Peyer's patch (tissue), 4 donors: ENCODE results near the gene TMEM59L. TPM values are rescaled to one million over a fixed set of nuclear protein-coding genes. Genes with fewer than 3 reads are reported as not detected.

Experiments used
- DNase-seq, 3 donors: peaks; one replicate each; pipeline ENCODE4 v3.0.0-alpha.2; 2017 to 2019
- H3K27ac ChIP-seq, 4 donors: fragments of 200-600 bp; sonication (generic); one replicate each; pipeline ENCODE4 v1.5.1; 2016 to 2019
- H3K27me3 ChIP-seq, 2 donors: fragments of 200-600 bp; sonication (generic); one replicate each; pipeline ENCODE4 v1.5.1; 2019
- H3K36me3 ChIP-seq, 3 donors: fragments of 200-600 bp; sonication (generic); one replicate each; pipeline ENCODE4 v1.5.1; 2016 to 2019
- H3K4me1 ChIP-seq, 4 donors: fragments of 200-600 bp; sonication (generic); one replicate each; pipeline ENCODE4 v1.5.1; 2016 to 2019
- H3K4me3 ChIP-seq, 4 donors: fragments of 200-600 bp; sonication (generic); 1 replicate in 3 of 4; 2 replicates in 1 of 4; pipeline ENCODE4 v1.5.1; 2016 to 2019; ENCODE audit warnings: mild to moderate bottlenecking in 1 of 4
- H3K9me3 ChIP-seq, 4 donors: fragments of 200-600 bp; sonication (generic); one replicate each; pipeline ENCODE4 v1.5.1; 2016 to 2019; ENCODE audit warnings: mild to moderate bottlenecking in 1 of 4
- POLR2A ChIP-seq, 2 donors: fragments of 450-650 bp; IDR thresholded peaks; one replicate each; pipeline ENCODE4 v1.5.1; 2017; ENCODE audit warnings: antibody characterized with exemption in 2 of 2, mild to moderate bottlenecking in 2 of 2, moderate library complexity in 2 of 2
- total RNA-seq, 4 donors: library from RNA; depleted of rRNA; stranded (reverse); fragments of >200 nt; gene quantifications; one replicate each; pipeline ENCODE4 v1.1.0, GENCODE V29; 2016
- TF ChIP-seq, protein P1 (sequence below), 6 experiments: fragments of 450-650 bp in 4 of 6; fragments of 200-600 bp in 2 of 6; sonication (generic) in 1 of 6; IDR thresholded peaks; one replicate each; pipeline ENCODE4 v1.5.1; 2017 to 2019; ENCODE audit warnings: antibody characterized with exemption in 6 of 6, mild to moderate bottlenecking in 3 of 6, moderate library complexity in 1 of 6

Gene TMEM59L
- total RNA-seq, 4 donors from 2014 or later, result 0.70 to 2.0 (median 1.7) TPM; not detected in 1

DNA sequence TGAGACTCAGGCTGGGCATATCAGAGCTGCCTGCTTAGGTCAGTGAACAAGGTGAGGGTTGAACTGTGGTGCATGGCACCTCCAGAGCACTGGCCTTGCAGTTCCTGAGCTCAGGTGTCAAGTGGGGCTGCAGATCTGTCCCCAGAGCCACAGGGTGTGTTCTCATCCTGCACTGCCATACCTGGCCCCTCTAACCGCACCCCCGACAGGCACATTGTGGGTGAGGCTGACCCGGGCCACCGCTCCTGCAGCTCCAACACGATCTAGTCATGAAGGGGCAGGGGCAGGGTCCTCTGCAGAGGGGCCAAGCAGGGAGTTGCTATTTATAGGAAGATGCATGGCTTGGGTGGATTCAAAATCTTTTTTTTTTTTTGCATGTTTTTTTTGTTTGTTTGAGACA, 54.1 kb downstream of the TMEM59L start:
- no peaks in the 10 kb centered on the region for H3K4me1 ChIP-seq
- TF ChIP-seq, protein P1, sequence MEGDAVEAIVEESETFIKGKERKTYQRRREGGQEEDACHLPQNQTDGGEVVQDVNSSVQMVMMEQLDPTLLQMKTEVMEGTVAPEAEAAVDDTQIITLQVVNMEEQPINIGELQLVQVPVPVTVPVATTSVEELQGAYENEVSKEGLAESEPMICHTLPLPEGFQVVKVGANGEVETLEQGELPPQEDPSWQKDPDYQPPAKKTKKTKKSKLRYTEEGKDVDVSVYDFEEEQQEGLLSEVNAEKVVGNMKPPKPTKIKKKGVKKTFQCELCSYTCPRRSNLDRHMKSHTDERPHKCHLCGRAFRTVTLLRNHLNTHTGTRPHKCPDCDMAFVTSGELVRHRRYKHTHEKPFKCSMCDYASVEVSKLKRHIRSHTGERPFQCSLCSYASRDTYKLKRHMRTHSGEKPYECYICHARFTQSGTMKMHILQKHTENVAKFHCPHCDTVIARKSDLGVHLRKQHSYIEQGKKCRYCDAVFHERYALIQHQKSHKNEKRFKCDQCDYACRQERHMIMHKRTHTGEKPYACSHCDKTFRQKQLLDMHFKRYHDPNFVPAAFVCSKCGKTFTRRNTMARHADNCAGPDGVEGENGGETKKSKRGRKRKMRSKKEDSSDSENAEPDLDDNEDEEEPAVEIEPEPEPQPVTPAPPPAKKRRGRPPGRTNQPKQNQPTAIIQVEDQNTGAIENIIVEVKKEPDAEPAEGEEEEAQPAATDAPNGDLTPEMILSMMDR (IDR thresholded peaks at IDR 0.05), result no peak
- no peak for TF ChIP-seq POLR2A (IDR thresholded peaks at IDR 0.05)
- H3K27ac ChIP-seq, result no peak overlapping the region
- H3K4me3 ChIP-seq, result no peak overlapping the region
- no peaks in the 10 kb centered on the region for H3K27me3 ChIP-seq
- no peak for DNase-seq
- H3K36me3 ChIP-seq, result peaks cover 0 to 33% (median 0%) of the 10 kb centered on the region in 3 donors
- H3K9me3 ChIP-seq, result no peaks in the 10 kb centered on the region

DNA sequence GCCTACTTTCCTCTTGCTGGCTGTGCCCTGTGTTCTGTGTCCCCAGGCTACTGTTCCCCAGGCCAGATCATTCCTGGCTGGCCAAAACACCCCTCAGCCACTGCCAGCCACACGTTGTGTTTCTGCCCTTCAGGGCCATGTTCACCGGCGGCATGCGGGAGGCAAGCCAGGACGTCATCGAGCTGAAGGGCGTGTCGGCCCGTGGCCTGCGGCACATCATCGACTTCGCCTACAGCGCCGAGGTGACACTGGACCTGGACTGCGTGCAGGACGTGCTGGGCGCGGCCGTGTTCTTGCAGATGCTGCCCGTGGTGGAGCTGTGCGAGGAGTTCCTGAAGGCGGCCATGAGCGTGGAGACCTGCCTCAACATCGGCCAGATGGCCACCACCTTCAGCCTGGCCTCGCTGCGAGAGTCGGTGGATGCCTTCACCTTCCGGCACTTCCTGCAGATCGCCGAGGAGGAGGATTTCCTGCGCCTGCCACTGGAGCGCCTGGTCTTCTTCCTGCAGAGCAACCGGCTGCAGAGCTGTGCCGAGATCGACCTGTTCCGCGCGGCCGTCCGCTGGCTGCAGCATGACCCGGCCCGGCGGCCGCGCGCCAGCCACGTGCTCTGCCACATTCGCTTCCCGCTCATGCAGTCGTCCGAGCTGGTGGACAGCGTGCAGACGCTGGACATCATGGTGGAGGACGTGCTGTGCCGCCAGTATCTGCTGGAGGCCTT, 55.0 kb downstream of the TMEM59L start:
- no peak for DNase-seq
- peaks cover 0 to 33% (median 0%) of the 10 kb centered on the region in 3 donors for H3K36me3 ChIP-seq
- H3K9me3 ChIP-seq, result no peaks in the 10 kb centered on the region
- no peak overlapping the region for H3K4me3 ChIP-seq
- H3K27ac ChIP-seq, result no peak overlapping the region
- TF ChIP-seq POLR2A (IDR thresholded peaks at IDR 0.05), result no peak
- TF ChIP-seq, protein P1 (IDR thresholded peaks at IDR 0.05), result no peak
- no peaks in the 10 kb centered on the region for H3K27me3 ChIP-seq
- no peaks in the 10 kb centered on the region for H3K4me1 ChIP-seq

DNA sequence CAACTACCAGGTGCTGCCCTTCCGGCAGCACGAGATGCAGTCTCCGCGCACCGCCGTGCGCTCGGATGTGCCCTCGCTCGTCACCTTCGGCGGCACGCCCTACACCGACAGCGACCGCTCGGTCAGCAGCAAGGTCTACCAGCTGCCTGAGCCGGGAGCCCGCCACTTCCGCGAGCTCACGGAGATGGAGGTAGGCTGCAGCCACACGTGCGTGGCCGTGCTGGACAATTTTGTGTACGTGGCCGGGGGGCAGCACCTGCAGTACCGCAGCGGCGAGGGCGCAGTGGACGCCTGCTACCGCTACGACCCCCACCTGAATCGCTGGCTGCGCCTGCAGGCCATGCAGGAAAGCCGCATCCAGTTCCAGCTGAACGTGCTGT, 55.6 kb downstream of the TMEM59L start:
- Histone ChIP-seq H3K4me1 (no peaks in the 10 kb centered on the region), H3K4me3 (no peak overlapping the region), H3K36me3 (peaks cover 0 to 33% (median 0%) of the 10 kb centered on the region in 3 donors), H3K27ac (no peak overlapping the region), H3K27me3 (no peaks in the 10 kb centered on the region), H3K9me3 (no peaks in the 10 kb centered on the region)
- DNase-seq, result no peak
- TF ChIP-seq, protein P1 (IDR thresholded peaks at IDR 0.05), result no peak
- no peak for TF ChIP-seq POLR2A (IDR thresholded peaks at IDR 0.05)

DNA sequence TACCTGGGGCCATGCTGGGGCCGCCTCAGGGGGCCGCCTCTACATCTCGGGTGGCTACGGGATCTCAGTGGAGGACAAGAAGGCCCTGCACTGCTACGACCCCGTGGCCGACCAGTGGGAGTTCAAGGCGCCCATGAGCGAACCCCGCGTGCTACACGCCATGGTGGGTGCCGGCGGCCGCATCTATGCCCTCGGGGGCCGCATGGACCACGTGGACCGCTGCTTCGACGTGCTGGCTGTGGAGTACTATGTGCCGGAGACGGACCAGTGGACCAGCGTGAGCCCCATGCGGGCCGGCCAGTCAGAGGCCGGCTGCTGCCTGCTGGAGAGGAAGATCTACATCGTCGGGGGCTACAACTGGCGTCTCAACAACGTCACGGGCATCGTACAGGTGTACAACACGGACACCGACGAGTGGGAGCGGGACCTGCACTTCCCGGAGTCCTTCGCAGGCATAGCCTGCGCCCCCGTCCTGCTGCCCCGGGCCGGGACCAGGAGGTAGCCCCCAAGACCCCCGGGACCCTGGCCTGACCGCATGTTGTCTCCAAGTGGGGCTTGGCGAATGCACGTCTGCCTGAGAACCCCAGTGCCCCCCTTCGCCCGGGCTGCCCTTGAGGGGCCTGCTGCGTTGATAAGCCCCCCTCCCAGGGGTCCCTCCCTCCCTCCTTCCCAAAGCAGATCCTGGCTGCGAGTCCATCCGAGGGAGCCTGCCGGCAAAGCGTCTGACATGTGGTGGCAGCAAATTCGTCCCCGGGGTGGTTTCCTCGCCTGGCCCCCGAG, 56.3 kb downstream of the TMEM59L start:
- no peak for TF ChIP-seq POLR2A (IDR thresholded peaks at IDR 0.05)
- TF ChIP-seq, protein P1 (IDR thresholded peaks at IDR 0.05), result no peak
- no peak for DNase-seq
- H3K4me1 ChIP-seq, result no peaks in the 10 kb centered on the region
- peaks cover 0 to 33% (median 0%) of the 10 kb centered on the region in 3 donors for H3K36me3 ChIP-seq
- no peak overlapping the region for H3K27ac ChIP-seq
- no peak overlapping the region for H3K4me3 ChIP-seq
- H3K27me3 ChIP-seq, result no peaks in the 10 kb centered on the region
- H3K9me3 ChIP-seq, result no peaks in the 10 kb centered on the region

DNA sequence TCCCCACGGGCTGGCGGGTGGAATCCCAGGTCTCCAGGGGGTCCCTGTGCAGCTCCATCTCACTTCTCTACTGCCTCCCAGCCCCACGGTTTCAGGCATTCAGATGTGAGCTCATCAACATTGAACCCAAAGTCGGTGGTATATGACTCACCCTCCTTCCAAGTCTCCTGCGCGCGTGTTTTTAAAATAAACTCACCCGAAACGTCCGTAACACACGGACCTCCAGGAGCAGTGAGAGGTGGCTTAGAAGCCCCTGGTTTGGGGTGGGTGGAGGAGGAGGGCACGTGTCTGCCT, 56.8 kb downstream of the TMEM59L start:
- TF ChIP-seq POLR2A (IDR thresholded peaks at IDR 0.05), result no peak
- TF ChIP-seq, protein P1 (IDR thresholded peaks at IDR 0.05), result no peak
- Histone ChIP-seq H3K4me1 (no peaks in the 10 kb centered on the region), H3K27me3 (no peaks in the 10 kb centered on the region), H3K27ac (no peak overlapping the region), H3K4me3 (no peak overlapping the region), H3K36me3 (peaks cover 0 to 28% (median 0%) of the 10 kb centered on the region in 3 donors), H3K9me3 (no peaks in the 10 kb centered on the region)
- no peak for DNase-seq
